CD4-positive, alpha-beta T cell treated with Interleukin-6 at 100 ng/mL for 8 hours (primary cell): Measurements from ENCODE around the gene PXDC1.
"Not testable (repeated sequence)": the region's sequence is repeated elsewhere in the genome, so short reads cannot be mapped to it uniquely, and the experiment has no call there.

Source experiments
- DNase-seq: peaks from one replicate; pipeline ENCODE4 v3.0.0-alpha.2; 2020; ENCODE audit warnings: mixed read lengths, low spot score

Gene PXDC1

DNA sequence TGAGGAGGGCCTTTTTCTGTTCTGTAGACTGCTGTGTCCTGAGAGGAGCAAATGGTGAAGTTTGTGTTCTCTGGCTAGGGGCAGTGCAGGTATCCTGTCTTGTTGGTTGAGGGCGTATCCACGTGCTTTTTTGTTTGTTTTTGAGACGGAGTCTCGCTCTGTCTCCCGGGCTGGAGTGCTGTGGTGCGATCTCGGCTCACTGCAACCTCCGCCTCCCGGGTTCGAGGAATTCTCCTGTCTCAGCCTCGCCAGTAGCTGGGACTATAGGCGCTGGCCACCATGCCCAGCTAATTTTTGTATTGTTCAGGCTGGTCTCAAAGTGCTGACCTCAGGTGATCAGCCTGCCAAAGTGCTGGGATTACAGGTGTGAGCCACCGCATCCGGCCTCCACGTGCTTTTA, 10.8 kb upstream of the PXDC1 start:
- DNase-seq = no peak

DNA sequence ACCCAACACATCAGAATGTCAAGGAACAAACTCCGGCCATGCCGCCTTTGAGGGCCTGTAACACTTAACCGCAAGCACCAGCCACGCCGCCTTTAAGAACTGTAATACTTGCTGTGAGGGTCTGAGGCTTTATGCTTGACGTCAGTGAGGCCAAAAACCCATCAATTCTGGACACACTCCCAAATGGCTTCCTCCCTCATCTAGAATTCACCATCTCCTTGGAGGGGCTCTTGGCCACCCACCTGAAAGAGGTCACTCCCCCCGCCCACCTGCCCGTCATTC, 10.4 kb upstream of the PXDC1 start:
- no peak for DNase-seq

DNA sequence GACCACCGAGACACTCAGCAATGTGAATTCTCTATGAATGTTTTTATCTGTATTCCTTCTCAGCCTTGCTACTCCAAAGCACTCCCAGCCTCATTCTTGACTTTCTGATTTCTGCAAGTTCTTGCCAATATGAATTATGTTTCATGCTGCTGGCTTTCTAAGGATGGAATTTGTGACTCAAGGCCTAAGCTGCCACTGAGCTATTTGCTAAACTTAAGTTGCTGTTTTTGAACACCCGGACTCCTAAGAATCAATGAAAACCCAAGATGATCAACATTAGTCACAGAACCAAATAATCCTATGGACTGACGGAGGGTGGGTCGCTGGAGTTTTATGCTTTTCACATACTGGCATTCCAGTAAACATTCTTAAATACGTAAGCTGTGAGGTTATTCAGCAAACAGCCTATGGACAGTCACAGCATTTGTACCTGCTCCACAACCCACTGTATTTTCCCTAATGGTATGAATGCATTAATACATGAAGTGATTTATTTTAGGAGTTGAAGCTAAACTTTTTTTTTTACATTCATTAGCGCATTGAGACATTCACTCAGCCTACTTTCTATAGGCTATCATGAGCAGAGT, 8.2 kb upstream of the PXDC1 start:
- DNase-seq = no peak

DNA sequence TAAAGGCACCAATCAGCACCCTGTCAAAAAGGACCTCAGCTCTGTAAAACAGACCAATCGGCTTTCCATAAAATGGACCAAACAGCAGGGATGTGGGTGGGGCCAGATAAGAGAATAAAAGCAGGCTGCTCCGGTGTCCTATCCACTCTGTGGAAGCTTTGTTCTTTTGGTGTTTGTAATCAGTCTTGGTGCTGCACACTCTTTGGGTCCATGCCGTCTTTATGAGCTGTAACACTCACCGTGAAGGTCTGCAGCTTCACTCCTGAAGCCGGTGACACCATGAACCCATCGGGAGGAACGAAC, 7.3 kb upstream of the PXDC1 start:
- DNase-seq = no peak

DNA sequence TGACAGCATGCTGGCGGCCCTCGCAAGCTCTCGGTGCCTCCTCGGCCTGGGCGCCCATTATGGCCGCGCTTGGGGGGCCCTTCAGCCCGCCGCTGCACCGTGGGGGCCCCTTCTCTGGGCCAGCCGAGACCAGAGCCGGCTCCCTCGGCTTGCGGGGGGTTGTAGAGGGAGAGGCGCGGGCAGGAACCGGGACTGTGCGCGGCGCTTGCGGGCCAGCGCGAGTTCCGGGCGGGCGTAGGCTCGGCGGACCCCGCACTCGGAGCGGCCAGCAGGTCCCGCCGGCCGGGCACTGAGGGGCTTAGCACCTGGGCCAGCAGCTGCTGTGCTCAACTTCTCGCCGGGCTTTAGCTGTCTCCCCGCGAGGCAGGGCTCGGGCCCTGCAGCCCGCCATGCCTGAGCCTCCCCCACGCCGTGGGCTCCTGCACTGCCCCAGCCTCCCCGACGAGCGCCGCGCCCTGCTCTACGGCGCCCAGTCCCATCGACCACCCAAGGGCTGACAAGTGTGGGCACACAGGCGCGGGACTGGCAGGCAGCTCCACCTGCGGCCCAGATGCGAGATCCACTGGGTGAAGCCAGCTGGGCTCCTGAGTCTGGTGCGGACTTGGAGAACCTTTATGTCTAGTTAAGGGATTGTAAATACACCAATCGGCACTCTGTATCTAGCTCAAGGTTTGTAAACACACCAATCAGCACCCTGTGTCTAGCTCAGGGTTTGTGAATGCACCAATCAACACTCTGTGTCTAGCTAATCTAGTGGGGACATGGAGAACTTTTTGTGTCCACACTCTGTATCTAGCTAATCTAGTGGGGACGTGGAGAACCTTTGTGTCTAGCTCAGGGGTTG, 6.7 kb upstream of the PXDC1 start:
- not testable (repeated sequence) for DNase-seq

- no peak for DNase-seq
Measured at GRCh38 chr6:3757241-3757641, 5.7 kb upstream of the PXDC1 start.

GRCh38 chr6:3756546-3756945, 5.0 kb upstream of the PXDC1 start:
- DNase-seq = no peak

DNA sequence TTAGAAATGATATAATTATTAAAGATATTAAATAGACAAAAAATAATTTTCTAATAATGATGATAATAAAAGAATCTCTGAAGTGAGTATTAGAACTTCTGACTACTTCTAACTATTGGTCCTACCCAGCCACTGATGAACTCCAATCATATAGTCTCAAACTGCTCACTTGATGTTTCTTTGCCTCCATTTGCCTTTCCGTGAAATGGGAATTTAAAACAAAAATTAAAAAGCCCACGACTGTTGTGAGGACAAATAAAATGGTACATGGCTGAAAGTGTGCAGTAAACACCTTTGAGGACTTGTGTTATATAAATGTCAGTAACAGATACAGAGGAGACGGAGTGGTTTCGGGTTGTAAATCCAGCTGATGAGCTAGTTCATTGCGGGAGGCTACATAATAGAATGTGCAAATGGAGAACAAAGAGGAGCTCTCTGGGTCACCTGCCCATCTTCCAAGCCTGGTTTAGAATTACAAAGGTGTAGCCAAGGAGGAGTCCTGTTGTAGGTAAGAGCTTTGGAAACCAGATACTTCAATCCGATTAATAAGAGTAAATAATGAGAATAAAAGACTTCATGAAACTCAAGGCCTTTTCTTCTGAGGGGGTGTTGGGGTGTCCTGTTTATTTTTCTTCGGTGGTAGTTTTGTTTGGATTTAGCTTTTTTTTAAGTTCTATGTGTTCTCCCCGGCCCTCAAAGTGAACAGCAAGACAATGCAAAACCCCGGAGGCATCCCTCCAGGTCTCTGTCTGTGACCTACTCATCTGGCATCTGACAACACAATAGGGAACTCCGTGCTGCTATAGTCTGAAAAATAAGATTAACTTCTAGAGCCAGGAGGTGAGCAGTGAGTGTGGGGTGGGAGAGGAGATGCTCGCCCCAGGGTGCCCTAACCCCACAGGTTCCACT, 4.4 kb upstream of the PXDC1 start:
- no peak for DNase-seq

DNA sequence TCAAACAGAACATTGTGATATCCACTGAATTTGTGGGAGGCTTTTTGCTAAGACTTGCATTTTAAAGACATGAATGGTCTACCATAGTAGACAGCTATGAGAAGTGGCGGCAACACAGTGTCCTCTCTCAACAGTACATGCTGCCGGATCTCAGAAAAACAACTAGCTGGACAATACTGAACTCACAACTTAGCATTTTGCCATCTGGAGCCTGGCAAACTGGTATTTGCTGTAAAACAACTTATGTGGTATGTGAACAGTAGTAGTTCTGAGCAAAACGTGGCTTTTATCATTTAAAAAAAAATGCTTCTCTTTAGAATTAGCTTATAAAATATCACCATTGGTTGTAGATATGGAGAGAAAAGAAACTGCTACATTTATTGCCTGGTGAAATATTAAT, 3.3 kb upstream of the PXDC1 start:
- no peak for DNase-seq

DNA sequence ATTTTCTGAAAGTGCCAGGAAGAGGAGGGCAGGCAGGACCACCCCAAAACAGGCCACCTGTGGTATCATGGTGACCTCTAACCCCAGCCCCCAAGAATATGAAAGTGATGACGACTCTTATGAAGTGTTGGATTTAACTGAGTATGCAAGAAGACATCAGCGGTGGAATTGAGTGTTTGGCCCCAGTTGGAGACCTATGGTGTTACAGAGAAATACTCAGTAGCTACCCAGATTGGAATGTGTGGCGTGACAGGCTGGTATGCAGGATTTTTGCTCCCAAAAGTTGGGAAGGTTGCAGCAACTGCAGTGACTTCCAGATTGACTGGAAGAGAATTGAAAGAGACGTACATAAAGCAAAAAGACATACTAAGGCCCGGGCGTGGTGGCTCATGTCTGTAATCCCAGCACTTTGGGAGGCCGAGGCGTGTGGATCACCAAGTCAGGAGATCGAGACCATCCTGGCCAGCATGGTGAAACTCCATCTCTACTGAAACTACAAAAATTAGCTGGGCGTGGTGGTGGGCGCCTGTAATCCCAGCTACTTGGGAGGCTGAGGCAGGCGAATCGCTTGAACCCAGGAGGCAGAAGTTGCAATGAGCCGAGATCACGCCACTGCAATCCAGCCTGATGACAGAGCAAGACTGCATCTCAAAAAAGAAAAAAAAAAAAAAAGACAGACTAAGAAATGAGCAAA, 2.7 kb upstream of the PXDC1 start:
- DNase-seq = not testable (repeated sequence)

- DNase-seq = no peak
Measured at GRCh38 chr6:3753228-3753835, 1.8 kb upstream of the PXDC1 start.

DNA sequence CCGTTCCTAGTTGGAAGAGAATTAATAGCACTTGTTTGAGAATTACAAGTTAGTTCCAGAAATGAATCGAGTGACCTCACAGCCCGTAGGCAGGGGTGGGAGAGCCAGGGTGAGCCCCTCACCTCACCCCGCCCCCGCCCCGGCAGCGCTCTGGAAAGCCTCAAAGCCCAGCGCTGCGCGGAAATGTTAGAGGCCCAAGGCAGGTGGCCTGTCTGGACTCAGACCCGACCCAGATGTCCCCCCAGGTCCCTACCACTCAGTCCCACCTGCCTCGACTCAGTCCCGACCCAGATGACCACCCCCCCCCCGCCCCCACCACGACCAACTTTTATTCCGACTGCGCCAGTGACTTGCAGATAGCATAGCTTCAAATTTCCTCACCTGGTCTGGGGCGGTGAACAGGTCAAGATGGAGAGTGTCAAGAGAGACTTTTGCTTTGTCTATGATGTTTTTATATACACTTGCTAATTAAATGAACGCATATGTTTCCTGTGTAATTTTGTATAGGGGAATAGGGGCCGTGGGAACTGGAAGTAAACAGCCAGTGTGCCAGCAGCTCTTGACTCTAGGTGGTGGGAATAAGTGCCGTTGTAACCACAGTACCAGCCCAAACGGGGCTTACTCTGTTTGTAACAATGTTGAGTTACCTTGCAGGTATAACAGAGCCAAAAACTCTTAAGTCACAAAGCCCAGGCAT, 1.2 kb upstream of the PXDC1 start:
- DNase-seq = no peak

DNA sequence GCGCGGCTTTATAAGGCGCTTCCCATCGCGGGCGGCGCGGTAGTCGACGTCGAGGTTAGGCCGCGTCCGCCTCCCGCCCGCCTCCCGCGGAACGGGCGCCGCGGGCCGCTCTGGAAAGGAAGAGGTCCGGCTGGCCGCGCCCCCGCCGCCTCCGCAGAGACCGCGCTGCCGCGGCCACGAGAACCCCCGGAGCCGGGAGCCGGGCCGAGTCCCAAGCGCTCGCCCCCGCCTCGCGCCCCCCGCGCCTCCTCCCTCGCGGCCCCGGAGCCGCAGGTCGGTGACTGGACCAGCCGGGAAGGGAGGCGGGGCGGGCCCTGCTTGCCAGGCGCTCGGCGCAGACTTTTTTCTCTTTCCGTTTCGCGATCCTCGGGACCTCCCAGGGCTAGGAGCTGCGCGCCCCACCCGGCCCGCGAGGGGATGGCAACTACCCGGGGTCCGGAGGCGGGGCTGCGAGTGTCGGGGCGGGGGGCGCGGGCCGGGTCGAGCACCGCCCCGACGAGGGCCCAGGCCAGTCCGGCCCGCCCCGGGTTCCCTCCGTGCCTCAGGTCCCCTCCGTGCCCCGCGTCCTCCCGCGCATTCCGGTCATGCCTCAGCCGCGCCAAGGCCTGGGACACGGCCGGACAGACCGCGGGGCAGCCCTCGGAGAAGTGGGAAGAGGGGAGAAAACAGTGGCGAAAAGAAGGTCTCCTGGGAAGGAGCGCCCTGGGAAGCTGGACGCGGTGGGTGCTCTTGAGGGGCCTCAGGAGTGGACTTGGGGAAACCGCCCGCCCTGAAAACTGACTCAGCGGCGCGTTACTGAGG, 417 bp upstream of the PXDC1 start:
- DNase-seq = peak; percentile 30

DNA sequence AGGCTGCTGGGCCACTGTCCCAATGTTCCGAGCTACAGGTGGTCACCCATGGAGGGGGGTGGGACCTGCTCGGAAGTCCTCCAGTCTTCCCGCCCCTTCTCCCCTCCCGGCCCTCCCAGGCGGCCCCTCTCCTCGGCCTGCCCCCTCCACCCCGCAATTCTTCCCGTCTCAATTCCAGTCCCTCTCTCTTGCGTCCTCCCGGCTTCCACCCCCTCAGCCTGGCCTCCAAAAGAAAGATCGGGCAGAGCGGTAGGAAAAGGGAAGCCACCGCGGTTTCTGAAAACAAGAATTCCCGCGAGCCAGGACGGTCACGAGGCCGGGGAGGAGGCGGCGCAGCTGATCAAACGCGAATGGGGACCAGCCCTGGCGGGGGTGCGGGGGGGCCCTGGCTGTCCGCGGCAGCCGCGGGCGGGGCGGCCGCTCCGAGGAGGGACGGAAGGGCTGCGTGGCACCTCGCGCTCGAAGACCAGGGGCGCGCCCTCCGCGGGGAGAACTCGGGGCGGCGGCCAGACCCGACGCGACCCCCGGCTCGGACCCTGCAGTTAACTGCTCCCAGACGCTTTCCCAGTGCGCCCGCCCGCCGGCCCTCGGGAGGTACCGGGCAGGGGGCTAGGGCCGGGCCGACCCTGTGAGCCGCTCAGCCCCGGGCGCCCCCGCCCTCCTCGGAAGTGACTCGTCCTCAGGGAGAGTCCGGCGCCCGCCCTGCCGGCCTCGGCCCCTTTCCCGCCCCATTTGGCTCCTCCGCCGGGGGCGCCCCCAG, 1.0 kb downstream of the PXDC1 start:
- DNase-seq = peak; percentile 5

DNA sequence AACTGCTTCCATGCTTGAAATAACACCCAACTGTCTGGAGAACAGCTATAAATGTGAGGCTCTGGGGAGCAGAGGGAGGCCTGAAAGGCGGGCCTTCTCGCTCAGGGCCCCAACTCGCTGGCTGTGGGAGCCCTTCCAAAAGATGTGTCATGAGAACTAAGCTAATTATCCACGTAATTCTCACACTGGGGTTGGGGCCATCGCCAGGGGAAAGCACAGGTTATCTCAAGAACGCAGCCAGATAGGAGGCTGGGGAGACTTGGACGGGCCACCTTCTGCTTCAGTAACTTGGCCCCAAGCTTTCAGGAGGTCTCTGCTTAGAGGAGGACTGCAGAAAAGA, 1.6 kb downstream of the PXDC1 start:
- no peak for DNase-seq

DNA sequence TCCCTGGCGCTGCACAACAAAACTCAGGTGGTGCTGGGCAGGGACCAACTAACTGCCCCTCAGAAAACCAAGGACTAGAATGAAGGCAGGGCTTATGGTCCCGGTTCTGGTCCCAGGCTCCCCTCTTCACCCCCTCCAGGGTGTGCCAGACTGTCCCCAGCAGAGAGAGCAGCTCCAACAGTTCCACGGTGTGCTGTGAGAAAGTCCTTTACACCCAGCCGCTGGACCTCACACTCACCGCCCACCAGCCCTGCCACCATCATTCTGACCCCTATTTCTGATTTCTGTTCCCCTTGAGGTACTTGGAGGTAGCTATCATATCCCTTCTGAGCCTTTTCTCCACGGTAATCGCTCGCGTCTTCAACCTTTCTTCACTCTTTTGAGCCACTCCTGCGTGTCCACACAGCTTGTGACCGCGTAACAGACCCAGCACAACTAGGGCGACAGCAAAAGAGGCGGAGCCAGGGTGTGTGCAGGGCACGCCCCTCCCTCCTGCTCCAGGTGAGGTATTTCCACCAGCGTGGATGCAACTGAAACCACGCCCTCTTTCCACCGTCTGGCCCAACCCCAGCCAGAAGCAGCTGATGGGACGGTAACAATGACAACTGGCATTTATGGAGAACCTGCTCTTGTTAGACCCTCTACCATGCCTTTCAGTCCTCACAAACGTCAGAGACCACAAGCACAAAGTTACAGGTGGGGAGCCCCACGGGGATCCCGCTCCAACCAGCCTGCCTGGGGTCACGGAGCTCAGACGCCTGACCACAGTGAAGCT, 2.3 kb downstream of the PXDC1 start:
- DNase-seq = no peak

DNA sequence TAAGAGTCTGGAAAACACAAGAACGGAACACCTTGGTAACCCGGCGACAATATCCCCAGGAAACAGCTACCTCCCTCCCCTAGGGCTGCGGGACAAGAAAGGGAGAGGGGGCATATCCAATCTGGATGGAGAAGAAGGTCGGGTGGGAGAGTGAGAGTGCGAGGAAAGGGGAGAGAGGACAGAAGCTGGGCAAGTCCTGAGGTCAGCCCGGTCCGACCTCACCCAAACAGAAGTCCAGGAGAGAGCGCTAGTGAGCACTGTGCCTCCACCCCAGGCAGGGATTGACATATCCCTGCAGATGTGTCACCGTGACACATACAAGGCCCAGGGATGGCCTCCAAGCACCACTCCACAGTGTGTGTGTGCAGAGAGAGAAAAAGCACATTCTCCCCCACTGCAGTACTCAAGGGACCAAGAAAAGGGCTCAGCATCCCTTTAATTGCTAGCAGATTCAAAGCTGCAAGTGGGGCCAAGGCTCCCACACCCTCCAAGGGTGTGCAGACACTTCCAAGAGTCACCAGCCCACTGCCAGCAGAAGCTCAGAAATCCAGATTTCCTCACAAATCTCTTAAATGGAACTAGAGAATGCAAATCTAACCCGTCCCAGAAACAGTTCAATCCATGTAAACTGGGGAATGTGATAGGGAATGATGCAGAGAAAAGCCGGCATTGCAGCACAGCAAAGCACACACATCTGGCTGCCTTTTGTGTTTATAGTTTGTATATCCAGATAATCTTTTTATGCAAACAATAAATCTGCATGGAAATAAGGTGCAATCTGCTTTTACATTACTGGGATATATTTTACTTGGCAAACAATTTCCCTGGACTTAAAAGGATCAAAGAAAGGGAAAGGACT, 3.1 kb downstream of the PXDC1 start:
- peak; percentile 19 for DNase-seq

GRCh38 chr6:3747100-3747737, 4.3 kb downstream of the PXDC1 start:
- DNase-seq = no peak
